ENCODE data around the gene RTN1.

DNA sequence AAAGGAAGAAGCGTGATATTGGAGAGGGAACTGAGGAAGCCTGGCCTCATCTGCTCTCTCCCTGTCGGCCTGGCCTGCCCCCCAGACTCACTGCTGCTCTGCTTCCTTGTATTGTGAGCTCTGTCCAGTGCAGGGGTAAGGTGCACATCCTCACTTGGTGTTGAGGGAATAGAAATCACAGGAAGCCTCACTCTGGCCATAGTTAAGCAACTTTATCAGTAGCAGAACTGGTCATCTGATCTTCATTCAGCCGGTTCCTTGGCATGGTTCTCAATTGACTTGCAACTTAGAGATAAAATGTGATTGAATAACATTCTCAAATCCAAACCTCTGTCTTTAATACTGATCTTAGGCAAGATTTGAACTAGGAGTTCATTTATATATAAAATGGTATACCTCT, 282.5 kb downstream of the RTN1 start:
- TF ChIP-seq, protein P1, sequence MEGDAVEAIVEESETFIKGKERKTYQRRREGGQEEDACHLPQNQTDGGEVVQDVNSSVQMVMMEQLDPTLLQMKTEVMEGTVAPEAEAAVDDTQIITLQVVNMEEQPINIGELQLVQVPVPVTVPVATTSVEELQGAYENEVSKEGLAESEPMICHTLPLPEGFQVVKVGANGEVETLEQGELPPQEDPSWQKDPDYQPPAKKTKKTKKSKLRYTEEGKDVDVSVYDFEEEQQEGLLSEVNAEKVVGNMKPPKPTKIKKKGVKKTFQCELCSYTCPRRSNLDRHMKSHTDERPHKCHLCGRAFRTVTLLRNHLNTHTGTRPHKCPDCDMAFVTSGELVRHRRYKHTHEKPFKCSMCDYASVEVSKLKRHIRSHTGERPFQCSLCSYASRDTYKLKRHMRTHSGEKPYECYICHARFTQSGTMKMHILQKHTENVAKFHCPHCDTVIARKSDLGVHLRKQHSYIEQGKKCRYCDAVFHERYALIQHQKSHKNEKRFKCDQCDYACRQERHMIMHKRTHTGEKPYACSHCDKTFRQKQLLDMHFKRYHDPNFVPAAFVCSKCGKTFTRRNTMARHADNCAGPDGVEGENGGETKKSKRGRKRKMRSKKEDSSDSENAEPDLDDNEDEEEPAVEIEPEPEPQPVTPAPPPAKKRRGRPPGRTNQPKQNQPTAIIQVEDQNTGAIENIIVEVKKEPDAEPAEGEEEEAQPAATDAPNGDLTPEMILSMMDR (IDR thresholded peaks at IDR 0.05), result no peak
- TF ChIP-seq POLR2A (IDR thresholded peaks at IDR 0.05), result no peak
